GM12874 (cell line): ENCODE data around the gene NCF1.
"Not testable (repeated sequence)": the region's sequence is repeated elsewhere in the genome, so short reads cannot be mapped to it uniquely, and the experiment has no call there.

Source experiments
- TF ChIP-seq, protein P1 (sequence below): IDR thresholded peaks from 2 replicates; pipeline ENCODE4 v1.5.1; 2011; ENCODE audit warnings: low read depth, mild to moderate bottlenecking, control low read depth, low read length, moderate library complexity; ENCODE audit not compliant: insufficient read depth

Gene NCF1

DNA sequence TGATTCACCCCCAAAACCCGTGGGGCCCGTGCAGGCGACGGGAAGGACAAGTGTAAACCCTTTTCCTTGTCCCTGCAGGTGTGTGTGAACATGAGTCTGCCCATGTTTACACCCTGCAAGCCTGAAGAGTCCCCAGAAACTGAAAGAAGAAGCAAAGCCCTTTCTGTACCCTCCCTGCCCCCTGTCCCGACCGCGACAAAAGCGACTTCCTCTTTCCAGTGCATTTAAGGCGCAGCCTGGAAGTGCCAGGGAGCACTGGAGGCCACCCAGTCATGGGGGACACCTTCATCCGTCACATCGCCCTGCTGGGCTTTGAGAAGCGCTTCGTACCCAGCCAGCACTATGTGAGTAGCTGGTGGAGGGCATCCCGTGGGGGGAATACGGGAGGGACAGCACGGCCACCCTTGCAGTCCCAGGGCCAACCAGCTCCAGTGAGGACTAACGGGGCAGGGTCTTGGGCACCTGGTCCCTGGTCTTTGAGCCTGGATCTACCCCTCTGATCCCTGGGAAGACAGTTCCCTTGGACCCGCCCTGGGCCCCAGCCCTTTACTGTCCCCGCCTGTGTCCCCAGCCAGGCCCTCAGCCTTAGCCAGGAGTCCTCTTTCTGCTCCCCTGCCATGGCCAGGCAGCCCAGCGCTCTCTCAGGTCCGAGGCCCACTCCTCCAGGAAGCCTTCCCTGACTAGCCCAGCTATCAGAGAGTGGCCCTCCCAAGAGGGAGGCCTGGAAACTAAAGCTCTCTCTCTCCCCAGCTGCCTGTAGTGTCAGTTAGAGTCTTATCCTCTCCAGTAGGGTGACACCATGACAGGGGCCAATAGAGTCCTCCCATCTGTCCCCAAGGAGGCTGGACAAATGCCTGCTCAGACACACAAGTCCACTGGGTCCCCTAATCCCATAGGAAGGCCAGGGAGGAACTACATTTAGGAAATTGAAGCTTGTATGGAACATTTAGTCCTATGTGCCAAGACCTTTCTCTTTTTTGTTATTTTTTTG lies at the start of gene NCF1:
Gene NCF1 (plus strand): TSS at position 252 of the 991 bp plus-strand sequence. CDS start 21 bp downstream, at position 273.
- TF ChIP-seq, protein P1, sequence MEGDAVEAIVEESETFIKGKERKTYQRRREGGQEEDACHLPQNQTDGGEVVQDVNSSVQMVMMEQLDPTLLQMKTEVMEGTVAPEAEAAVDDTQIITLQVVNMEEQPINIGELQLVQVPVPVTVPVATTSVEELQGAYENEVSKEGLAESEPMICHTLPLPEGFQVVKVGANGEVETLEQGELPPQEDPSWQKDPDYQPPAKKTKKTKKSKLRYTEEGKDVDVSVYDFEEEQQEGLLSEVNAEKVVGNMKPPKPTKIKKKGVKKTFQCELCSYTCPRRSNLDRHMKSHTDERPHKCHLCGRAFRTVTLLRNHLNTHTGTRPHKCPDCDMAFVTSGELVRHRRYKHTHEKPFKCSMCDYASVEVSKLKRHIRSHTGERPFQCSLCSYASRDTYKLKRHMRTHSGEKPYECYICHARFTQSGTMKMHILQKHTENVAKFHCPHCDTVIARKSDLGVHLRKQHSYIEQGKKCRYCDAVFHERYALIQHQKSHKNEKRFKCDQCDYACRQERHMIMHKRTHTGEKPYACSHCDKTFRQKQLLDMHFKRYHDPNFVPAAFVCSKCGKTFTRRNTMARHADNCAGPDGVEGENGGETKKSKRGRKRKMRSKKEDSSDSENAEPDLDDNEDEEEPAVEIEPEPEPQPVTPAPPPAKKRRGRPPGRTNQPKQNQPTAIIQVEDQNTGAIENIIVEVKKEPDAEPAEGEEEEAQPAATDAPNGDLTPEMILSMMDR, result not testable (repeated sequence)

DNA sequence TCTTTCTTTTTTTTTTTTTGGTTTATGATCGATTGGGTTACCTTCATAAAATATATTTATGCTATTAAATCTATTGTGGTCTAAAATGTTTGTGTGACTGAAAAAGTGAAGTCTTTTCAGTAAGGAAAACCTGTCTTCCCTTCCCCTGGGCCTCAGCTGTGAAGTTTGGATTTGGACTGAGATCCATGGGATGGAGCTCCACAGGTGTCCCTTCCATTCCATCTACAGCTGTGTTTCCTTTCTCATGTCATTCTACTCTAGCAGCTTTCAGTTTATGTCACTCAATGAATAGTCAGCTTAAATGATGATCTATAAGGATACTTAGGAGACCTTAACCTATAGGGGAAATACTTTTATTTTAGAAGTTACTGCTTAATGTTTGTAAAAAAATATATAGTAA lies 48.0 kb upstream of the NCF1 start:
- TF ChIP-seq, protein P1, result no peak

DNA sequence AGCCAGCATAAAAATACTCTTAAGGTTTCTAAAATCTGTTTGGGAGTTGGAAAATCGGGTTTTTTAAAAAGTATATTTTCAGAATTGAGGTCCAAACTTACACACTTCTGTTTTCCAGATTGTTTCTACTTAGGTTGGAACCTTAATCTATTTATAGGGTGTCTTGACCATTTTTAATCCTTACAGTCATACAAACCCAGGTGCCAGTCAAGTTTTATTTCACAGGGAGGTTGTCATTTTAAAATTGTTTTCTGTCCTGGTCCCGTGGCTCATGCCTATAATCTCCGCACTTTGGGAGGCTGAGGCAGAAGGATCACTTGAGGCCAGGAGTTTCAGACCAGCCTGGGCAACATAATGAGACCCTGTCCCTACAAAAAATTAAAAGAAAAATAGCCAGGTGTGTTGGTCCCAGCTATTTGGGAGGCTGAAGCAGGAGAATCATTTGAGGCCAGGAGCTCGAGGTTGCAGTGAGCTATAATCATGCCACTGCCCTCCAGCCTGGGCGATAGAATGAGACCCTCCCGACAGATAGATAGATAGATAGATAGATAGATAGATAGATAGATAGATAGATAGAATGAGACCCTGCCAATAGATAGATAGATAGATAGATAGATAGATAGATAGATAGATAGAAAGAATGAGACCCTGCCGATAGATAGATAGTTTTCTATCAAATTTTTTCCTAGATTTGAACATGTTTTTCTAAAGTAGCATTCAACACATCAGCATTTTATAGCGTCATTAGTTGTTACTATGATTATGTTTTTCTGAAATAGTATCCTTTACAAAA lies 47.3 kb upstream of the NCF1 start:
- TF ChIP-seq, protein P1, result no peak
